ENCODE data around the gene FOSL1.

- no peak for TF ChIP-seq CTCF (IDR thresholded peaks at IDR 0.05; ENCODE audit: low read depth, low read length)
- TF ChIP-seq POLR2A (IDR thresholded peaks at IDR 0.05; ENCODE audit: extremely low read depth, insufficient read length): no peak
- no peak for TF ChIP-seq MYC (IDR thresholded peaks at IDR 0.05; ENCODE audit: low read depth, low read length)
These were observed 42.3 kb upstream of the FOSL1 start for GRCh38 chr11:65942531-65942930.
